Uterus (tissue), 4 donors: ENCODE measurements around the gene TUBGCP5. TPM values are rescaled to one million over a fixed set of nuclear protein-coding genes. Genes with fewer than 3 reads are reported as not detected.
A peak's percentile ranks its signal among the peaks of the same experiment; 100 is the strongest.

Experiments
- DNase-seq, 2 donors: peaks; one replicate each; pipeline ENCODE4 v3.0.0-alpha.2; 2019 to 2020
- H3K27ac ChIP-seq, 2 donors: fragments of 200-600 bp; sonication (generic); 1 replicate in 1 of 2; 2 replicates in 1 of 2; pipeline ENCODE4 v1.5.1; 2016 to 2018
- H3K27me3 ChIP-seq, 2 donors: fragments of 200-600 bp; sonication (generic); one replicate each; pipeline ENCODE4 v1.5.1; 2018 to 2019; ENCODE audit warnings: control low read depth in 1 of 2
- H3K36me3 ChIP-seq, 2 donors: fragments of 200-600 bp; sonication (generic); one replicate each; pipeline ENCODE4 v1.5.1; 2019; ENCODE audit warnings: control low read depth in 1 of 2
- H3K4me1 ChIP-seq, 2 donors: fragments of 200-600 bp; sonication (generic); one replicate each; pipeline ENCODE4 v1.5.1; 2018 to 2019; ENCODE audit warnings: control low read depth in 1 of 2
- H3K4me3 ChIP-seq, 2 donors: fragments of 200-600 bp; sonication (generic); 1 replicate in 1 of 2; 2 replicates in 1 of 2; pipeline ENCODE4 v1.5.1; 2018 to 2019; ENCODE audit warnings: mild to moderate bottlenecking in 1 of 2
- H3K9me3 ChIP-seq, 2 donors: fragments of 200-600 bp; sonication (generic); one replicate each; pipeline ENCODE4 v1.5.1; 2019; ENCODE audit warnings: control low read depth in 1 of 2
- POLR2A ChIP-seq, 2 donors: fragments of 450-650 bp; IDR thresholded peaks; one replicate each; pipeline ENCODE4 v1.6.1; 2016; ENCODE audit warnings: antibody characterized with exemption in 2 of 2, mild to moderate bottlenecking in 1 of 2, moderate library complexity in 1 of 2
- intact Hi-C: fragments of 100-400 bp; cut with DNase I; formaldehyde crosslinking; loops from one replicate; pipeline ENCODE4 v1.15.1; 2023; ENCODE audit warnings: low total_unique reads
- total RNA-seq, 4 donors: library from RNA; depleted of rRNA in 3 of 4; stranded (reverse); fragments of >200 nt in 3 of 4; gene quantifications; one replicate each; pipeline versions ENCODE4 v1.1.0 to v1.2.4, GENCODE V29; 2014 to 2023
- TF ChIP-seq, protein P1 (sequence below), 4 experiments: fragments of 200-600 bp in 2 of 4; fragments of 450-650 bp in 2 of 4; sonication (generic) in 2 of 4; IDR thresholded peaks; one replicate each; pipeline ENCODE4 v1.5.1; 2016 to 2019; ENCODE audit warnings: antibody characterized with exemption in 4 of 4, mild to moderate bottlenecking in 2 of 4, moderate library complexity in 1 of 4
- donor health status: DM: yes; HTN: yes; CAD: no.

The TUBGCP5 gene
- total RNA-seq, 4 donors from 2014 or later = 12.3 to 41.1 (median 19.5) TPM

- Histone ChIP-seq H3K27me3 (no peaks in the 10 kb centered on the region), H3K4me3 (peak overlapping the region; percentile 52 to 74), H3K36me3 (no peaks in the 10 kb centered on the region), H3K4me1 (peaks cover 0 to 5% of the 10 kb centered on the region in 2 donors), H3K27ac (peak overlapping the region; percentile 35 to 68), H3K9me3 (no peaks in the 10 kb centered on the region)
- no peak for DNase-seq
- intact Hi-C loops = no loop called here
- TF ChIP-seq, protein P1, sequence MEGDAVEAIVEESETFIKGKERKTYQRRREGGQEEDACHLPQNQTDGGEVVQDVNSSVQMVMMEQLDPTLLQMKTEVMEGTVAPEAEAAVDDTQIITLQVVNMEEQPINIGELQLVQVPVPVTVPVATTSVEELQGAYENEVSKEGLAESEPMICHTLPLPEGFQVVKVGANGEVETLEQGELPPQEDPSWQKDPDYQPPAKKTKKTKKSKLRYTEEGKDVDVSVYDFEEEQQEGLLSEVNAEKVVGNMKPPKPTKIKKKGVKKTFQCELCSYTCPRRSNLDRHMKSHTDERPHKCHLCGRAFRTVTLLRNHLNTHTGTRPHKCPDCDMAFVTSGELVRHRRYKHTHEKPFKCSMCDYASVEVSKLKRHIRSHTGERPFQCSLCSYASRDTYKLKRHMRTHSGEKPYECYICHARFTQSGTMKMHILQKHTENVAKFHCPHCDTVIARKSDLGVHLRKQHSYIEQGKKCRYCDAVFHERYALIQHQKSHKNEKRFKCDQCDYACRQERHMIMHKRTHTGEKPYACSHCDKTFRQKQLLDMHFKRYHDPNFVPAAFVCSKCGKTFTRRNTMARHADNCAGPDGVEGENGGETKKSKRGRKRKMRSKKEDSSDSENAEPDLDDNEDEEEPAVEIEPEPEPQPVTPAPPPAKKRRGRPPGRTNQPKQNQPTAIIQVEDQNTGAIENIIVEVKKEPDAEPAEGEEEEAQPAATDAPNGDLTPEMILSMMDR (IDR thresholded peaks at IDR 0.05) = no peak
- no peak for TF ChIP-seq POLR2A (IDR thresholded peaks at IDR 0.05)
These were observed 530 bp upstream of the TUBGCP5 start for GRCh38 chr15:23039917-23040281.

- TF ChIP-seq, protein P1 (IDR thresholded peaks at IDR 0.05) = no peak
- no peak for TF ChIP-seq POLR2A (IDR thresholded peaks at IDR 0.05)
- no peak for DNase-seq
- no peaks in the 10 kb centered on the region for H3K9me3 ChIP-seq
- H3K4me3 ChIP-seq = peak overlapping the region; percentile 52 to 74
- H3K4me1 ChIP-seq = peaks cover 0 to 5% of the 10 kb centered on the region in 2 donors
- H3K36me3 ChIP-seq = no peaks in the 10 kb centered on the region
- H3K27me3 ChIP-seq = no peaks in the 10 kb centered on the region
- H3K27ac ChIP-seq = peak overlapping the region; percentile 62 to 68
- intact Hi-C loops = no loop called here
These were observed 635 bp downstream of the TUBGCP5 start for GRCh38 chr15:23038726-23039142.

DNA sequence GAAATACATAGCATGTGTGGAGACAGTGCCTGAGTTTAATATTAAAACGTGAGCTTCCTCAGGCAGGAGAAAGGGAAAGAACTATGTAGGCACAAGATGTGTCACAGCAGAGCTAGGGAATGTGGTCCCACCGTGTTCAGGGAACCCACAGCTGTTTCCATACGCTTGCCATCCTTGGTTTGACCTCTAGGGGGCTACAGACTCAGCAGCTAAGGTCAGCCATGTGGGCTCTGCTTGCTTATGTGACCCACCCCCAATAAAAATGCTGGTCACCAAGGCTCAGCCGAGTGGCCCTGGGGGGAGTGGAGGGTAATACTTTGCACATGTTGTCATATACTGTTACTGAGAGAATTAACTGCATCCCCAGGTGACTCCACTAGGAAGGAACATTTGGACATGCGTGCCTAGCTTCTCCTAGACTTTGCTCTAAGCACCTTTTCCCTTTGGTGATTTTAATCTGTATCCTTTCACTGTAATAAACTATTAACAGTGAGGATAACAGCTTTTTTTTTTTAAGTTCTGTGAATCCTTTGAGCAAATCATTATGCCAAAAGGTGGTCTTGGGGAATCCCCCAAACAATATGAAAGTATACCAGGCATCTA is 3.3 kb downstream of the TUBGCP5 start:
- DNase-seq = no peak
- Histone ChIP-seq H3K27ac (no peak overlapping the region), H3K9me3 (no peaks in the 10 kb centered on the region), H3K36me3 (no peaks in the 10 kb centered on the region), H3K4me3 (no peak overlapping the region), H3K4me1 (peaks cover 0 to 5% of the 10 kb centered on the region in 2 donors), H3K27me3 (no peaks in the 10 kb centered on the region)
- TF ChIP-seq POLR2A (IDR thresholded peaks at IDR 0.05) = no peak
- TF ChIP-seq, protein P1 (IDR thresholded peaks at IDR 0.05) = peak in 3 of 4 experiments; percentile 17 to 40 (median 24)
- intact Hi-C loops = no loop called here

- H3K27ac ChIP-seq = no peak overlapping the region
- peaks cover 0 to 5% of the 10 kb centered on the region in 2 donors for H3K4me1 ChIP-seq
- intact Hi-C loops = no loop called here
- H3K27me3 ChIP-seq = no peaks in the 10 kb centered on the region
- TF ChIP-seq, protein P1 (IDR thresholded peaks at IDR 0.05) = no peak
- no peak for TF ChIP-seq POLR2A (IDR thresholded peaks at IDR 0.05)
- H3K36me3 ChIP-seq = no peaks in the 10 kb centered on the region
- no peaks in the 10 kb centered on the region for H3K9me3 ChIP-seq
- no peak for DNase-seq
- no peak overlapping the region for H3K4me3 ChIP-seq
These were observed 5.4 kb downstream of the TUBGCP5 start for GRCh38 chr15:23033979-23034378.

- Histone ChIP-seq H3K9me3 (no peaks in the 10 kb centered on the region), H3K27me3 (no peaks in the 10 kb centered on the region), H3K36me3 (no peaks in the 10 kb centered on the region), H3K4me1 (no peaks in the 10 kb centered on the region), H3K27ac (no peak overlapping the region), H3K4me3 (no peak overlapping the region)
- TF ChIP-seq, protein P1 (IDR thresholded peaks at IDR 0.05) = no peak
- TF ChIP-seq POLR2A (IDR thresholded peaks at IDR 0.05) = no peak
- intact Hi-C loops = no loop called here
- DNase-seq = no peak
These were observed 13.2 kb downstream of the TUBGCP5 start for GRCh38 chr15:23026218-23026617.
